CD4-positive, alpha-beta T cell (primary cell): Measurements from ENCODE around the gene ANKS1B. TPM values are rescaled to one million over a fixed set of nuclear protein-coding genes. Genes with fewer than 3 reads are reported as not detected.

Source experiments
- ATAC-seq: fragments of 200-7000 bp; cut with Tn5 transposase; one replicate; pipeline ENCODE4 v1.10.0; 2022; ENCODE audit warnings: mild to moderate bottlenecking; ENCODE audit not compliant: poor library complexity
- CTCF ChIA-PET: fragments of 350-600 bp; sonication (Branson Sonifier 250); formaldehyde crosslinking; loops from one replicate; lab custom pipeline; 2021; ENCODE audit warnings: antibody characterized with exemption, inconsistent platforms; lab: Charles Lee
- POLR2A ChIA-PET: fragments of 350-600 bp; sonication (Branson Sonifier 250); formaldehyde crosslinking; loops from one replicate; lab custom pipeline; 2021; ENCODE audit warnings: antibody characterized with exemption, inconsistent platforms; lab: Charles Lee
- DNase-seq, 14 experiments: peaks; one replicate each; pipeline ENCODE4 v3.0.0-alpha.2; 2013 to 2020; ENCODE audit warnings: mixed read lengths in 2 of 14
- H3K27ac ChIP-seq, 2 donors: one replicate each; pipeline versions ENCODE4 v1.5.1 to v1.7.0; 2013; ENCODE audit warnings: low read length in 2 of 2, low read depth in 1 of 2, mild to moderate bottlenecking in 1 of 2
- H3K27me3 ChIP-seq, 2 experiments: 1 replicate in 1 of 2; 2 replicates in 1 of 2; pipeline versions ENCODE4 v1.6.1 to v1.7.0; 2013; ENCODE audit warnings: low read length in 2 of 2, control low read depth in 1 of 2, mild to moderate bottlenecking in 1 of 2, moderate library complexity in 1 of 2; ENCODE audit not compliant: insufficient read depth in 2 of 2, control insufficient read depth in 1 of 2
- H3K36me3 ChIP-seq: one replicate; pipeline ENCODE4 v1.6.1; 2013; ENCODE audit warnings: low read length, control low read depth; ENCODE audit not compliant: insufficient read depth
- H3K4me1 ChIP-seq: one replicate; pipeline ENCODE4 v1.6.1; 2013; ENCODE audit warnings: low read length, control low read depth; ENCODE audit not compliant: insufficient read depth
- H3K4me3 ChIP-seq: one replicate; pipeline ENCODE4 v1.5.1; 2013; ENCODE audit warnings: mild to moderate bottlenecking, low read length, moderate library complexity
- H3K9me3 ChIP-seq, 2 experiments: 1 replicate in 1 of 2; 2 replicates in 1 of 2; pipeline versions ENCODE4 v1.6.1 to v1.7.0; 2013; ENCODE audit warnings: low read length in 2 of 2, mild to moderate bottlenecking in 2 of 2, control low read depth in 1 of 2, moderate library complexity in 1 of 2; ENCODE audit not compliant: control insufficient read depth in 1 of 2, insufficient read depth in 1 of 2
- H3K27ac Mint-ChIP-seq: one replicate; pipeline ENCODE4 v1.8.0; 2020; ENCODE audit warnings: mixed read lengths
- H3K27me3 Mint-ChIP-seq: one replicate; pipeline ENCODE4 v1.8.0; 2021; ENCODE audit warnings: mixed read lengths
- H3K36me3 Mint-ChIP-seq: one replicate; pipeline ENCODE4 v1.8.0; 2021; ENCODE audit warnings: low read depth, mixed read lengths
- H3K4me1 Mint-ChIP-seq: one replicate; pipeline ENCODE4 v1.8.0; 2021; ENCODE audit warnings: low read depth, mixed read lengths
- H3K4me3 Mint-ChIP-seq: one replicate; pipeline ENCODE4 v1.8.0; 2020; ENCODE audit warnings: mild to moderate bottlenecking, mixed read lengths
- H3K9me3 Mint-ChIP-seq: one replicate; pipeline ENCODE4 v1.8.0; 2020; ENCODE audit warnings: mixed read lengths
- intact Hi-C, 2 experiments: fragments of 100-400 bp; cut with DNase I in 1 of 2; cut with micrococcal nuclease in 1 of 2; formaldehyde crosslinking; loops; one replicate each; pipeline versions ENCODE4 v1.15.1 to v1.9.0; 2023 to 2025; cut with DNase I, micrococcal nuclease
- total RNA-seq, 174 experiments: library from RNA in 2 of 174; stranded (reverse) in 2 of 174; gene quantifications; one replicate each; pipeline ENCODE4 v1.2.3 and lab custom pipeline; 2021 to 2026
- TF ChIP-seq, protein P1 (sequence below): fragments of 200-600 bp; IDR thresholded peaks from one replicate; pipeline ENCODE4 v1.8.0; 2022; ENCODE audit warnings: antibody characterized with exemption, mild to moderate bottlenecking

The ANKS1B gene
- total RNA-seq, 2 experiments from 2014 or later: 0.16 to 1.1 TPM

DNA sequence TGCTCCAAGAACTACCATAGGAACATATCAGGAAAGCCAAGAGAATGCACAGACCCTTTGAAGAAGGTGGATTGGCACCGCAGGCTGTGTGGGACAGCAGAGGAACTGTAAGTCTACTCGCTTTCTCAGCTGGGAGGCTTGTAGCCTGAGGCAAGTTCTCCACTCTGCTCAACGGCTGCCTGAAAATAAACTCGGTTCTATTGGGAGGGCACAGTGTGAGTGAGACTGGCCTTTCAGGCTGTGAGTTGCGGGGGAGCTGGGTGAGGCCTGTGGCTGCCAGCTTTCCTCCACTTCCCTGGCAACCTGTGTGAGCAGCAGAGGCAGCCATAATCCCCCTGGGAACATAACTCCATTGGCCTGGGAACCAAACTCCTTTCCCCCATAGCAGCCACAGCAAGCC, 132.1 kb downstream of the ANKS1B start:
- TF ChIP-seq, protein P1, sequence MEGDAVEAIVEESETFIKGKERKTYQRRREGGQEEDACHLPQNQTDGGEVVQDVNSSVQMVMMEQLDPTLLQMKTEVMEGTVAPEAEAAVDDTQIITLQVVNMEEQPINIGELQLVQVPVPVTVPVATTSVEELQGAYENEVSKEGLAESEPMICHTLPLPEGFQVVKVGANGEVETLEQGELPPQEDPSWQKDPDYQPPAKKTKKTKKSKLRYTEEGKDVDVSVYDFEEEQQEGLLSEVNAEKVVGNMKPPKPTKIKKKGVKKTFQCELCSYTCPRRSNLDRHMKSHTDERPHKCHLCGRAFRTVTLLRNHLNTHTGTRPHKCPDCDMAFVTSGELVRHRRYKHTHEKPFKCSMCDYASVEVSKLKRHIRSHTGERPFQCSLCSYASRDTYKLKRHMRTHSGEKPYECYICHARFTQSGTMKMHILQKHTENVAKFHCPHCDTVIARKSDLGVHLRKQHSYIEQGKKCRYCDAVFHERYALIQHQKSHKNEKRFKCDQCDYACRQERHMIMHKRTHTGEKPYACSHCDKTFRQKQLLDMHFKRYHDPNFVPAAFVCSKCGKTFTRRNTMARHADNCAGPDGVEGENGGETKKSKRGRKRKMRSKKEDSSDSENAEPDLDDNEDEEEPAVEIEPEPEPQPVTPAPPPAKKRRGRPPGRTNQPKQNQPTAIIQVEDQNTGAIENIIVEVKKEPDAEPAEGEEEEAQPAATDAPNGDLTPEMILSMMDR: no peak
- no peak overlapping the region for H3K4me3 ChIP-seq
- H3K9me3 ChIP-seq: peaks cover 6 to 7% of the 10 kb centered on the region in 2 experiments
- H3K27ac ChIP-seq: no peak overlapping the region
- H3K4me1 ChIP-seq: no peaks in the 10 kb centered on the region
- no peaks in the 10 kb centered on the region for H3K27me3 Mint-ChIP-seq
- ChIA-PET CTCF (no interaction called here), POLR2A (no interaction called here)
- H3K27me3 ChIP-seq: no peaks in the 10 kb centered on the region
- intact Hi-C loops: no loop called here
- no peak overlapping the region for H3K27ac Mint-ChIP-seq
- DNase-seq: no peak
- no peaks in the 10 kb centered on the region for H3K36me3 Mint-ChIP-seq
- H3K4me1 Mint-ChIP-seq: no peaks in the 10 kb centered on the region
- no peaks in the 10 kb centered on the region for H3K36me3 ChIP-seq
- peaks cover 3% of the 10 kb centered on the region for H3K9me3 Mint-ChIP-seq
- no peak overlapping the region for H3K4me3 Mint-ChIP-seq
- no peak for ATAC-seq

DNA sequence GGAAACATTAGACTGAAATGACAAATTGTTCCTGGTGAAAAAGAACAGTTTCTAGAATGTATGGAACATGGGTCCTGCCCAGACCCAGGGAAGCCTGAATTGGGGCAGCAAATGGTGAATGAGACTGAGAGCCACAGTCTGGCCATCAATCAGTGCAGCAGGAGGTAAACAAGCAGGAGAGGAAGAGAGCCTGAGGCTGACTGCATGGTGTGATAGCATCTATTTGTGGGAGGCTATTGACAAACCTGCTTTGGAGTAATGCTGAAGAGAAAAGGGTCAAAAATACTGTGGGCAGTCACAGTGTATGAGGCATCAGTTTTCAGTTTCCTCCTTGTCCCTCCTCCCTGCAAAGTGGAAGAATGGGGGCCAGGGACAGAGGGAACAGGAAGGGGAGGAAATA, 136.8 kb downstream of the ANKS1B start:
- H3K4me1 ChIP-seq: no peaks in the 10 kb centered on the region
- H3K36me3 ChIP-seq: no peaks in the 10 kb centered on the region
- no peak overlapping the region for H3K4me3 Mint-ChIP-seq
- H3K27ac Mint-ChIP-seq: no peak overlapping the region
- H3K27me3 Mint-ChIP-seq: no peaks in the 10 kb centered on the region
- no peak overlapping the region for H3K4me3 ChIP-seq
- peaks cover 4 to 7% of the 10 kb centered on the region in 2 experiments for H3K9me3 ChIP-seq
- ATAC-seq (no peak), DNase-seq (no peak)
- H3K27me3 ChIP-seq: no peaks in the 10 kb centered on the region
- H3K27ac ChIP-seq: no peak overlapping the region
- TF ChIP-seq, protein P1: no peak
- H3K4me1 Mint-ChIP-seq: no peaks in the 10 kb centered on the region
- ChIA-PET CTCF (no interaction called here), POLR2A (no interaction called here)
- intact Hi-C loops: no loop called here
- peaks cover 13% of the 10 kb centered on the region for H3K9me3 Mint-ChIP-seq
- no peaks in the 10 kb centered on the region for H3K36me3 Mint-ChIP-seq

DNA sequence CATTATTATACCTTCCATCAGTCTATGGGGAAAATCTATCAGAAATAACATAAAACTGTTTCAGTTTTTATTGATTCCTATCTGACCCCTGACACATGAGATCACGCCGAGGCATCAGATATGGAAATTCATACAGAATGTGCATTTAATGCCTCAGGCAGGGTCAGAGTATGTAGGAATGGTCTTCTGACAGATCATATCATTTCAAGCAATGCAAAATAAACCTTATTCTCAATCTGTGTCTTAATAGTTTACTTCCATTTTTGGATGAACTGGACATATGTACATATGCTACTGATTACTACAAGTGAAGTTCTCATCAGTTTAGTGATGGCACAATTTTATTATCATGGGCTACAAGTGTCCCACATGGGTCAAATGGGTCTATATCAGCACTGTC, 150.0 kb downstream of the ANKS1B start:
- no peaks in the 10 kb centered on the region for H3K36me3 ChIP-seq
- Mint-ChIP-seq H3K36me3 (no peaks in the 10 kb centered on the region), H3K4me1 (no peaks in the 10 kb centered on the region), H3K27ac (no peak overlapping the region), H3K4me3 (no peak overlapping the region), H3K27me3 (no peaks in the 10 kb centered on the region), H3K9me3 (peaks cover 2% of the 10 kb centered on the region)
- TF ChIP-seq, protein P1: no peak
- peaks cover 0 to 3% of the 10 kb centered on the region in 2 experiments for H3K9me3 ChIP-seq
- no peaks in the 10 kb centered on the region for H3K4me1 ChIP-seq
- intact Hi-C loops: no loop called here
- H3K4me3 ChIP-seq: no peak overlapping the region
- ATAC-seq (no peak), DNase-seq (no peak)
- no peaks in the 10 kb centered on the region for H3K27me3 ChIP-seq
- CTCF ChIA-PET: no interaction called here
- POLR2A ChIA-PET: no interaction called here
- no peak overlapping the region for H3K27ac ChIP-seq
